ENCODE data around the gene CLDN1.
"Not testable (repeated sequence)": the region's sequence is repeated elsewhere in the genome, so short reads cannot be mapped to it uniquely, and the experiment has no call there.

CLDN1 gene

GRCh38 chr3:190291994-190292584, 30.2 kb downstream of the CLDN1 start:
- no peak for DNase-seq (ENCODE audit: low spot score)

DNA sequence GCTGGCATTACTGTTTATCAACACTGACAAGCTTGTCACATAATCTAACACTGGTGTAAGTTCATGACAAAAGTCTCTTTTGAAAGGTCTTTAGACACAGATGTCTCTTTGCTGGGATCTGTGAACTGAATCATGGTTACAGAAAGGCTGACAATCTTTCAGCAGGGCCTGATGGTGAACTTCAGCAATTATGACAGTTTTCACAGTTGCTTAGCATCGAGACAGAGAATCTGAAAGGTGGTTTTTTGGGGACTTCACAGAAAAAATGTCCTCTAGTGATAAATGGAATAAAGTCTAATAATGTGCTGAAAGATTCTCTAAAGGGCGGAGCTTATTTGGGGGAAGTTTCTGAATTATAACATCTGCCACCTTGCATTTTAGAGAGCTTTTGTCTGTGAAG, 32.3 kb downstream of the CLDN1 start:
- no peak for DNase-seq (ENCODE audit: low spot score)

- DNase-seq (ENCODE audit: low spot score), result no peak
These were observed 33.4 kb downstream of the CLDN1 start for GRCh38 chr3:190288836-190289235.

DNA sequence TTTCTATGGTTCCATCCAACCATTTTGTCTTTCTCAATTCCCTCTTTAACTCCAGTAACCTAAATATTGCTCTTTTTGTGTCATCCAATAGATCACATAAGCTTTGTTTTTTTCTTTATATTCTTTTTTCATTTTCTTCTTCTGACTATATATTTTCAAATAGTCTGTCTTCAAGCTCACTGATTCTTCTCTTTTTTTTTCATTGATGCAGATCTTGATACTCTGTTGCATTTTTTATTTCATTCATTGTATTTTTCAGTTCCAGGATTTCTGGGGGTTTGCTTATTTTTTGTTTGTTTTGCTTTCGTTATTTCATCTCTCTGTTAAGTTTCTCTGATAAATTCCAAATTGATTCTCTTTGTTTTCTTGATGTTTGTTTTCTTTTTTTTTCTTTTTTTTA, 36.2 kb downstream of the CLDN1 start:
- no peak for DNase-seq (ENCODE audit: low spot score)

- no peak for DNase-seq (ENCODE audit: low spot score)
These were observed 40.8 kb downstream of the CLDN1 start for GRCh38 chr3:190281308-190282051.

GRCh38 chr3:190279690-190280089, 42.6 kb downstream of the CLDN1 start:
- no peak for DNase-seq (ENCODE audit: low spot score)

- DNase-seq (ENCODE audit: low spot score), result no peak
These were observed 49.5 kb downstream of the CLDN1 start for GRCh38 chr3:190272747-190273146.

GRCh38 chr3:190269101-190269500, 53.1 kb downstream of the CLDN1 start:
- no peak for DNase-seq (ENCODE audit: low spot score)

GRCh38 chr3:190267464-190267863, 54.8 kb downstream of the CLDN1 start:
- DNase-seq (ENCODE audit: low spot score), result not testable (repeated sequence)

GRCh38 chr3:190266913-190267290, 55.3 kb downstream of the CLDN1 start:
- no peak for DNase-seq (ENCODE audit: low spot score)

- no peak for DNase-seq (ENCODE audit: low spot score)
These were observed 55.9 kb downstream of the CLDN1 start for GRCh38 chr3:190266265-190266912.

DNA sequence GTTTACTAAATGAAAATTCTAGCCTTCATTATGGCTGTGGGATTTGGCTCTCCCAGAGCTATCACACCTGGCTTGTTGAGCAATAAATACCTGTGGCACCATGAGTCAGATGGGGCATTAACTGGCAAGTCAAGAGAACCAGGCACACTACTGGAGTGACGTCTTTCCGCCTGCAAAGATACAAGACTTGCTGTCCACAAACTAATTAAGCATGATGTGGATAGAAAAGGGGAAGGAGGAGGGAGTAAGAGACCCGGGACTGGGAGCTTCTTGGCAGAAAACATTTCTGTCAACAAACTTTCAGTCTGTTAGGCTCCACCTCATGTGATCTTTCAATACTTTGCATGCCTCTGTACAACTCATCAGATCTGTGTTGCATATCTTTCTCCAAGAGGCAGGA, 56.5 kb downstream of the CLDN1 start:
- peak; percentile 90 for DNase-seq (ENCODE audit: low spot score)

DNA sequence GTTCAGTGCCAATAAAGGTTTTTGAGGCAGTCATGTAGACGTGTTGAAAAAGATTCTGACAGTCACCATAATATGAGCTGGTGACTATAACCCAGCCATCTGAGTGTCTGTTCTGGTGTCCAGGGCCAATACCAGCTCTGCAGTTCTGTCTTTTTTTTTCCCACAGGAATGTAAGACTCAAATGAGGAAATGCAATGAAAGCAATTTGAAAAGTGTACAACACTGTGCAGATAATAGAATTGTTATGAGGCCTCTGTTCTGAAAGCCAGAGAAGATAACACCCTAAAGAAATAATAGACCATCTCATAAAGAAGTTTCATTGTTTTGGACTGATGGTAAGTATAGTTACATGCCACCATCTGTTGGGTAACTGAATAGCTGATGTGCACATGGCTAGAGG, 57.1 kb downstream of the CLDN1 start:
- DNase-seq (ENCODE audit: low spot score), result peak; percentile 57

DNA sequence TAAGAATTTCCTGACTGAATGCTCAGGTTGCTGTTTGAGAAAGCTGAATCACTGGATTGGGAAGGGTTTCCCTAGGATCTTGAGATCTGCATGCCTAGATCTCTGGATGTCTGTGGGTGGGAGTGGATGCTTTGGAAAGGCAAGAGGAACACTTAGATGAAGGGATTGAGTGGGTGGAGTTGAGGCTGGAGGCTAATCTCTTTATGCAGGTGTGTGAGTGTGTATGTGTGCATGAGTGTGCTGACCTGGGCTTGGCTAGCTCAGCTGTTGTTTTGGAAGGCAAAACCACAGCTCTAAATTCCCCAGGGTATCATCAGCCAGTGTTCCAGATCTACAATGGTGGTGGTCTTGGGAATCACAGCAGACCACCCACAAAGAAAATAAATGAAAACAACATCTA, 60.5 kb downstream of the CLDN1 start:
- DNase-seq (ENCODE audit: low spot score), result peak; percentile 43

DNA sequence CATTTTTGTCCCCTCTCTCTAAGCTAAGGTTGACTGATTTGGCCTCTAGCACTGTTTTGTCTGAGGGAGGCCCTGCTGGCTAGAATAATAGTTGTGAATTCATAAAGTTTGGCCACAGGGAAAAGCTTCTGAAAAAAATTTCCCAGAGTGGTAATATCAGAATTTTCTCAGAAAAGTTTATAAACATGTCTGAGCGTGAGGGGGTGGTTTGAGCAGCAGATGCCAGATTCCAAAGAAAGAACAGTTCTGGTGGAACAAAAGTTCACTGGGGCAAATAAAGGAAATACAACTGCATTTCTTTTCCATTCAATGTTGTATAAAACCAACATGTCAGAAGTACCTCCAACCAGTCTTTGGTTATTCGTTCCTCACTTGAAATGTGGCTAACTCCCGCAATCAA, 61.2 kb downstream of the CLDN1 start:
- DNase-seq (ENCODE audit: low spot score), result no peak

GRCh38 chr3:190260301-190260700, 61.9 kb downstream of the CLDN1 start:
- no peak for DNase-seq (ENCODE audit: low spot score)

DNA sequence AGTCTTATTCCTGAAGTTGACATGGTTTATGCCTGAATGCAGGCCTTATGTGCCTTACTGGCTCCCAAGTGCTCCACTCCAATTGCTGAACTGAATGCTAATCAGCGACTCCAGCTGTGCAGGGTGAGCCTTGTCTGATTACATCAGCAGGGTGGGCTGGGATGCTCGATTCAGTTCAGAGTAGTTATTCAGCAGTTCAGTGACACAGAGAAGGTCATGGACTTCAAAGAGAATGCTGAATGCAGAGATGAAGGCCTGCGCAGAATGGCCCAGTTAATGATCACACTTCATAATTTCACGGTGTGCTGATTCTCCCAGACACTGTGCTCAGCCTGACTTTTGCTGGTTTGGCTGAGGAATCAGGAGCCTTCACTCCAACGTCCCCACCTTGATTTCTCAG, 63.6 kb downstream of the CLDN1 start:
- DNase-seq (ENCODE audit: low spot score), result peak; percentile 91
